ENCODE data around the gene KSR2.
"Not testable (repeated sequence)": the region's sequence is repeated elsewhere in the genome, so short reads cannot be mapped to it uniquely, and the experiment has no call there.

KSR2 gene

DNA sequence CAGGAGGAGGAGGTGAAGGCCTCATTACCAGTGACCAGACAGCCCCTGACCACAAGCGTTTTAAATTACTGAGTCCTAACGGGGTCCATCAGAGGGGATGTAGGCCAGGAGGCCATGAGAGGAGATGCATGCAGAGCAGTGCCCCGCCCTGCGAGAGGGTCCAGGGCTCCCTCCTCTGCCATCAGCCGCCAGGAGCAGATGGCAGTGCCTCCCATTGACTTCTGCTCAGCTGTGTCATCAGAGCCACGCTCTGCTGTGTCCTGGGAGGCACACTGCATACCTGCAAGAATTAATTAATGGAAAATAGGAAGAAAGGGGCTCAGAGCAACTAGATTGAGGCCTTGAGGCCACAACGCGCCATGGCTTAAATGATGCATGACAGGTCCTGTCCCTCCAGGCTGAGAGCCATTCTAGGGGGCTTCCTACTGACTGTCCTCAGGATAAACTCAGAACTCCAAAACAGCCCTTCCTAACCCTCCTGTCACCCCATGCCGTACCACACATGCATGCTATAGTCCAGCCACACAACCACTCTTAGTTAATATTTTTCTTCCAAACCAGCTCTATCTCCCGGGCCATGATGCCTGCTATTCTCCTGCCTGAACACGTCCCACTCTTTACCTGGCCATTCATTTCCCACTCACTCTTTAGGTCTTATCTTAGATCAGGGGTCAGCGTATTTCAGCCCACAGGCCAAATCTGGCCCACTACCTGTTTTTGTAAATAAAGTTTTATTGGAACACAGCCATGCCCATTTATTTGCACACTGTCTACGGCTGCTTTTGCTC lies 235.8 kb downstream of the KSR2 start:
- WGBS, 2 experiments (ENCODE audit: insufficient coverage in 2 of 2) = 89 to 94% methylated on average over 9 to 10 of the region's 13 CpGs
- Histone ChIP-seq H3K27ac (ENCODE audit: low read depth, low read length, severe bottlenecking) (no peak overlapping the region), H3K9me3 (ENCODE audit: control insufficient read depth, low read length) (no peaks in the 10 kb centered on the region), H3K4me1 (ENCODE audit: control insufficient read depth, insufficient read depth, low read length, poor library complexity, severe bottlenecking) (no peaks in the 10 kb centered on the region), H3K4me3 (ENCODE audit: extremely low read depth, insufficient read depth, low read length, poor library complexity, severe bottlenecking) (no peak overlapping the region), H3K36me3 (ENCODE audit: control insufficient read depth, insufficient read depth, low read length) (no peaks in the 10 kb centered on the region)

DNA sequence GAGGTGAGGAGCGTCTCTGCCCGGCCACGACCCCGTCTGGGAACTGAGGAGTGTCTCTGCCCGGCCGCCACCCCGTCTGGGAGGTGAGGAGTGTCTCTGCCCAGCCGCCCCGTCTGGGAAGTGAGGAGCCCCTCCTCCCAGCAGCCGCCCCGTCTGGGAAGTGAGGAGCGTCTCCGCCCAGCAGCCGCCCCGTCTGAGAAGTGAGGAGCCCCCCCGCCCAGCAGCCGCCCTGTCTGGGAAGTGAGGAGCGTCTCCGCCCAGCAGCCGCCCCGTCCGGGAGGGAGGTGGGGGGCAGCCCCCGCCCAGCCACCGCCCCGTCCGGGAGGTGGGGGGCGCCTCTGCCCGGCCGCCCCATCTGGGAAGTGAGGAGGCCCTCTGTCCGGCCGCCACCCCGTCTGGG lies 237.7 kb downstream of the KSR2 start:
- not testable (repeated sequence) for H3K9me3 ChIP-seq (ENCODE audit: control insufficient read depth, low read length); H3K4me1 ChIP-seq (ENCODE audit: control insufficient read depth, insufficient read depth, low read length, poor library complexity, severe bottlenecking); H3K36me3 ChIP-seq (ENCODE audit: control insufficient read depth, insufficient read depth, low read length); H3K4me3 ChIP-seq (ENCODE audit: extremely low read depth, insufficient read depth, low read length, poor library complexity, severe bottlenecking); H3K27ac ChIP-seq (ENCODE audit: low read depth, low read length, severe bottlenecking)
- 89 to 97% methylated on average over 14 to 15 of the region's 32 CpGs for WGBS, 2 experiments (ENCODE audit: insufficient coverage in 2 of 2)

DNA sequence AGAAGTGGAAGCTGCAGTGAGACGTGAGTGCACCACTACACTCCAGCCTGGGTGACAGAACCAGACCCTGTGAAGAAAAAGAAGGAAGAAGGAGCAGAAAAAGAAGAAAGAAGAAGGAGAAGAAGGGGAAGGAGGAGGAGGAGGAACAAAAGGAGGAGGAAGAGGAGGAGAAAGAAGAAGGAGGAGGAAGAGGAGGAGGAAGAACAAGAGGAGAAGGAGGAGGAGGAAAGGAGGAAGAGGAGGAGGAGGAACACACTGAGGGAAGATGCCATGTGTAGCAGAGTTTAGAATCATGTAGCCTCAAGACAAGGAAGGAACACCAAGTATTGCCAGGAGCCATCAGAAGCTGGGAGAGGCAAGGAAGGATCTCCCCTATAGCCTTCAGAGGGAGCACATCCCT lies 241.5 kb downstream of the KSR2 start:
- 71 to 100% methylated on average over 1 of the region's 1 CpG for WGBS, 2 experiments (ENCODE audit: insufficient coverage in 2 of 2)

DNA sequence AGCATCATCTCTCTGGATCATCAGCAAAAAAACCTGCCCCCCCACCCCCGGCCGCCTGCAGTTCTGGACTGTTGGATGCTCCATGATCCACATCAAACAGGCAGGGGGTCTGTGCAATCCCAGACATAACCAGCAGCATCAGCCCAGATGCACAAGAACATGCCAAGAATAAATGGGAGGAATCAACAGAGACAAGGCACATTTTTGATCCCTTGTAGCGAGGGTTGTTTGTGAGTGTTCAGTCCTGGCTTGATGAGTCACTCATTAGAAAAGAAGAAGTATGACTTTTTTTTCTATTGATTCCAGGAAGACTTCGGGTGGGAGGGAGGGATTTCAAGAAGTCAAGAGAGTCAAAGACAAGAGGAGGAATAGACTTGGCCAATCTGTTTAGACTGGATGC lies 244.2 kb downstream of the KSR2 start:
- H3K36me3 ChIP-seq (ENCODE audit: control insufficient read depth, insufficient read depth, low read length) = no peaks in the 10 kb centered on the region
- no peaks in the 10 kb centered on the region for H3K4me1 ChIP-seq (ENCODE audit: control insufficient read depth, insufficient read depth, low read length, poor library complexity, severe bottlenecking)
- WGBS, 2 experiments (ENCODE audit: insufficient coverage in 2 of 2) = 75 to 76% methylated on average over 2 of the region's 4 CpGs
- H3K4me3 ChIP-seq (ENCODE audit: extremely low read depth, insufficient read depth, low read length, poor library complexity, severe bottlenecking) = no peak overlapping the region
- no peak overlapping the region for H3K27ac ChIP-seq (ENCODE audit: low read depth, low read length, severe bottlenecking)
- H3K9me3 ChIP-seq (ENCODE audit: control insufficient read depth, low read length) = no peaks in the 10 kb centered on the region

More for the DNA sequence above, 241.5 kb downstream of the KSR2 start:
- H3K9me3 ChIP-seq (ENCODE audit: control insufficient read depth, low read length) = no peaks in the 10 kb centered on the region
- H3K4me3 ChIP-seq (ENCODE audit: extremely low read depth, insufficient read depth, low read length, poor library complexity, severe bottlenecking) = no peak overlapping the region
- no peak overlapping the region for H3K27ac ChIP-seq (ENCODE audit: low read depth, low read length, severe bottlenecking)
- H3K36me3 ChIP-seq (ENCODE audit: control insufficient read depth, insufficient read depth, low read length) = no peaks in the 10 kb centered on the region
- H3K4me1 ChIP-seq (ENCODE audit: control insufficient read depth, insufficient read depth, low read length, poor library complexity, severe bottlenecking) = no peaks in the 10 kb centered on the region

DNA sequence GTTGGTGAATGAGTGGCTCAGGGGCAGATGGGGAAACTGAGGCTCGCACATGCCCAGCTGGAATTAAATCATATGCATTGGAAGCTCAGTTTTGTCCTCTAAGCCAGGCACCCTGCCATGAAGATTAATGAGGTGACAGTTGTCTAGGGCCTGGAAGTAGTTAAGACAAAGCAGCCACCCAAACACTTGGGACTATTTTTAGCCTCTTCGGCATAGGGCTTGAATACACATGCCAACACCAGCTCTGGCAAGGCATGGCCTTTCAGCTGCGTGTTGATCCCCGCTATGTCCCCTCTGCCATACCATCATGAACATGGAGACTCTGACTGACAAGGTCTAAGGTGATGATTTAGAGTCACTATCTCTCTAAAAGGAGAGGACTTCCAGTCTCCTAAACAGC lies 250.2 kb downstream of the KSR2 start:
- Histone ChIP-seq H3K36me3 (ENCODE audit: control insufficient read depth, insufficient read depth, low read length) (no peaks in the 10 kb centered on the region), H3K4me3 (ENCODE audit: extremely low read depth, insufficient read depth, low read length, poor library complexity, severe bottlenecking) (no peak overlapping the region), H3K9me3 (ENCODE audit: control insufficient read depth, low read length) (no peaks in the 10 kb centered on the region), H3K27ac (ENCODE audit: low read depth, low read length, severe bottlenecking) (no peak overlapping the region), H3K4me1 (ENCODE audit: control insufficient read depth, insufficient read depth, low read length, poor library complexity, severe bottlenecking) (no peaks in the 10 kb centered on the region)
- 77 to 82% methylated on average over 2 to 3 of the region's 4 CpGs for WGBS, 2 experiments (ENCODE audit: insufficient coverage in 2 of 2)

DNA sequence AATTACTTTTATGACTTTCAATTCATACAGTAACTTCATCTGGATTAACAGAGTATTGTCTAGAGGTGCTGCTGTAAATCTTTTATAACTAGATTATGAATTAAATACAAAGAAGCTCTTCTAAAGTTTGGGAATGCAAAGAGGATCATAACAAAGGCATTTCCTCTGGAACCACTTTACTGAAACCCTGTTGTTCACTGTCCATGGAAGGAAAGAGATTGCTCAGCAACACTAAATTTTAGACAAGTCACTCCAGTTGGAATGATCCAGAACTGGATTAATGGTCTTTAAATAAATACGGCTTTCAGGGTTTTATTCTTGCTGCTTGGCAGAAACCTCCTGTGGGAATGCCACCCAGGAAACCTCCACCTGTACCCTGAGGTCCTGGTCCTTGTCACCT lies 250.6 kb downstream of the KSR2 start:
- Histone ChIP-seq H3K9me3 (ENCODE audit: control insufficient read depth, low read length) (no peaks in the 10 kb centered on the region), H3K36me3 (ENCODE audit: control insufficient read depth, insufficient read depth, low read length) (no peaks in the 10 kb centered on the region), H3K27ac (ENCODE audit: low read depth, low read length, severe bottlenecking) (no peak overlapping the region), H3K4me1 (ENCODE audit: control insufficient read depth, insufficient read depth, low read length, poor library complexity, severe bottlenecking) (no peaks in the 10 kb centered on the region), H3K4me3 (ENCODE audit: extremely low read depth, insufficient read depth, low read length, poor library complexity, severe bottlenecking) (no peak overlapping the region)
- WGBS, 2 experiments (ENCODE audit: insufficient coverage in 2 of 2) = 89% methylated on average over 1 of the region's 1 CpG; no CpG with 5 or more reads in 1 of the 2 experiments

DNA sequence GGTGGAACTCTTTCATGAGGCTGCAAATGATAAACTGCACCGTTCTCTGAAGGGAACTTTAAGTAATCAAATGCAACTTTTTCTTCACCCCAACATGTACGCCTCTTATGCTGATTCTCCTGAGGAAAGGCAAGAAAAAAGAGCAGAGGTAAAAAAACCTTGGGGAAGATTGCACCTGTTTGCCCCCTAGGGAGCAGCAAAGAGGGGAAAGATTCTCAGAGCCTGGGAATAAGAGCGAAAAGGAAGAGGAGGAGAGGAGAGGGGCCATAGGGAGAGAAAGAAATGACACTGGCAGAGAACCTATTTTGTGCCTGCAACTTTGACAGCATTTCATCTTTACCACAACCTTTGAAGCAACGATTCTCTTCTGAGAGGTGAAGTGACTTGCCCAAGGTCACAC lies 254.6 kb downstream of the KSR2 start:
- no peak overlapping the region for H3K4me3 ChIP-seq (ENCODE audit: extremely low read depth, insufficient read depth, low read length, poor library complexity, severe bottlenecking)
- no peaks in the 10 kb centered on the region for H3K36me3 ChIP-seq (ENCODE audit: control insufficient read depth, insufficient read depth, low read length)
- no peaks in the 10 kb centered on the region for H3K9me3 ChIP-seq (ENCODE audit: control insufficient read depth, low read length)
- 33 to 42% methylated on average over 2 of the region's 4 CpGs for WGBS, 2 experiments (ENCODE audit: insufficient coverage in 2 of 2)
- H3K27ac ChIP-seq (ENCODE audit: low read depth, low read length, severe bottlenecking) = no peak overlapping the region
- H3K4me1 ChIP-seq (ENCODE audit: control insufficient read depth, insufficient read depth, low read length, poor library complexity, severe bottlenecking) = no peaks in the 10 kb centered on the region

DNA sequence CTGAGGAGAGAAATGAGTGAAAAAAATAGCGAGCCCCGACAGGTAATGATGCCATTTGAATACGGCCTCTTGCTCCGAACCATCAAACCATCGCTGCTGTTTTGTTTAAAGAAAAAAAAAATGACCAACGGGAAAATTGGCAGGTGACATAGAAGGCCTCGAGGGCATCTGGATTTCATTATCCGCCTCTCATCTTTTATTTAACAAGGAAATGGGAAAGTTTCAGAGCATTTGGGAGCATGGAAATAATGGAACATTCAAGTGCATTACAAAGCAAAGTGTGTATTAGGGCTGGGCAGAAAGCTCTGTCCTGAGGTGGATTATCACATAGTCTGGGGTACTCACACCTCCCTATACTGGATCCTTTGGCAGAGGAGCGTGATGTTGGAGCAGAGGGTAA lies 258.7 kb downstream of the KSR2 start:
- Histone ChIP-seq H3K9me3 (ENCODE audit: control insufficient read depth, low read length) (no peaks in the 10 kb centered on the region), H3K36me3 (ENCODE audit: control insufficient read depth, insufficient read depth, low read length) (no peaks in the 10 kb centered on the region), H3K4me1 (ENCODE audit: control insufficient read depth, insufficient read depth, low read length, poor library complexity, severe bottlenecking) (no peaks in the 10 kb centered on the region), H3K4me3 (ENCODE audit: extremely low read depth, insufficient read depth, low read length, poor library complexity, severe bottlenecking) (no peak overlapping the region), H3K27ac (ENCODE audit: low read depth, low read length, severe bottlenecking) (no peak overlapping the region)
- WGBS, 2 experiments (ENCODE audit: insufficient coverage in 2 of 2) = 87 to 96% methylated on average over 5 to 8 of the region's 9 CpGs

DNA sequence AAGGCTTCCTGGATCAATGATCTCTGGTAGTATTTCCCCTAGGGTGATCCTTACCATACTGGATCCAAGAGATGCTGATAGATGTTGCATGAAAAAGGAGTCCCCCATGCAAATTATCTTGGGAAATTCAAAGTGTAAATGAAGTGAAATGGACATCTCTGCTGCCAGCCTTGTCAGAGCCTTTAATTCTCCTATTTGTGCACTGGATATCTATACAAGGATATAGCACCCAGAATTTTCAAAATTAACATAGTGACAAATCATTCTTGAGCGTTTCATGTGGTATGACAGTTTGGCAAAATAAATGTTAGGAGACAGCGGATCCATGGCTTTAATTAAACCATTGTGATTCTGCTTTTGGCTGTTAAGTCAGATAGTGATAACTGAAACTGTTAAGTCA lies 260.9 kb downstream of the KSR2 start:
- no peak overlapping the region for H3K27ac ChIP-seq (ENCODE audit: low read depth, low read length, severe bottlenecking)
- no peak overlapping the region for H3K4me3 ChIP-seq (ENCODE audit: extremely low read depth, insufficient read depth, low read length, poor library complexity, severe bottlenecking)
- 89 to 94% methylated on average over 1 to 2 of the region's 2 CpGs for WGBS, 2 experiments (ENCODE audit: insufficient coverage in 2 of 2)
- H3K9me3 ChIP-seq (ENCODE audit: control insufficient read depth, low read length) = no peaks in the 10 kb centered on the region
- no peaks in the 10 kb centered on the region for H3K36me3 ChIP-seq (ENCODE audit: control insufficient read depth, insufficient read depth, low read length)
- H3K4me1 ChIP-seq (ENCODE audit: control insufficient read depth, insufficient read depth, low read length, poor library complexity, severe bottlenecking) = no peaks in the 10 kb centered on the region

DNA sequence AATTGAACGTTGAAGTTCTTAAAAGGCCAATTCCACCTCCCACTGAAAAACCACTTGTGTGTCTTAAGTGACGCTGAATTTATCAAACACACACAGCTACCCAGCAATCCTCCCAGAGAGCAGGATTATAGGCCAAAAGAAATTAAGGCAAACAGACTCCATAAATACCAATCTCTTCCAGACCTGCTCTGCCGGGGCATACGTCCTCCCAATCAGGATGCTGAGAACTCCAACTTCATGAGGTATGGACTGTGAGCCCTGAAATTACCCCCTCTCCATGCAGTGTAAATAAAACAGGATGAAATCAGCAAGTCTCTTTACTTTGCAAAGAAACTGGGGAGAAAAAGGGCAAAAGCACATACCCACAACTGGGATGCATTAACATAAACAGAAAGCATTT lies 265.2 kb downstream of the KSR2 start:
- no peak overlapping the region for H3K27ac ChIP-seq (ENCODE audit: low read depth, low read length, severe bottlenecking)
- WGBS, 2 experiments (ENCODE audit: insufficient coverage in 2 of 2) = 79 to 92% methylated on average over 3 of the region's 4 CpGs

DNA sequence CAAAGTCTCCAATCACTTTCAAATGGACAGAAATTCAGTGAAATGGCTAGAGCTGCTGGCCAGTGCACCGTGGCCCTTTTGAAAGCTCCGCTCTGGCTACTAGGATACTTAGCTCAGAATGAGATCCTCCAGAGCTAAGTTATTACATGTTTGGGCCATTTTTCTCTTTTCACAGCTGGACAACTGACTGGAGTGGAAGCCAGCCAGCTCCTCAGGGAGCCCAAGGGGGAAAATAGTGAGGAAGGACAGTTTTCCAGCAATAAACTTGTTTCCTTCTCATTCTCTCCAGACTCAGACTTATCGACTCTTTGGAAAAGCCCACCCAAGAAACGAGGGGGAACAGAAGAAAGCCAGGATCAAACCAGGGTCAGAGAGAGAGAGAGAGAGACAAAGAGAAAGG lies 266.0 kb downstream of the KSR2 start:
- 57 to 100% methylated on average over 2 of the region's 4 CpGs for WGBS, 2 experiments (ENCODE audit: insufficient coverage in 2 of 2)

More for the DNA sequence above, 265.2 kb downstream of the KSR2 start:
- Histone ChIP-seq H3K9me3 (ENCODE audit: control insufficient read depth, low read length) (no peaks in the 10 kb centered on the region), H3K4me3 (ENCODE audit: extremely low read depth, insufficient read depth, low read length, poor library complexity, severe bottlenecking) (no peak overlapping the region), H3K4me1 (ENCODE audit: control insufficient read depth, insufficient read depth, low read length, poor library complexity, severe bottlenecking) (no peaks in the 10 kb centered on the region), H3K36me3 (ENCODE audit: control insufficient read depth, insufficient read depth, low read length) (no peaks in the 10 kb centered on the region)

More for the DNA sequence above, 266.0 kb downstream of the KSR2 start:
- no peaks in the 10 kb centered on the region for H3K9me3 ChIP-seq (ENCODE audit: control insufficient read depth, low read length)
- no peaks in the 10 kb centered on the region for H3K36me3 ChIP-seq (ENCODE audit: control insufficient read depth, insufficient read depth, low read length)
- H3K4me1 ChIP-seq (ENCODE audit: control insufficient read depth, insufficient read depth, low read length, poor library complexity, severe bottlenecking) = no peaks in the 10 kb centered on the region
- no peak overlapping the region for H3K4me3 ChIP-seq (ENCODE audit: extremely low read depth, insufficient read depth, low read length, poor library complexity, severe bottlenecking)
- no peak overlapping the region for H3K27ac ChIP-seq (ENCODE audit: low read depth, low read length, severe bottlenecking)
